GM23248 (cell line): ENCODE measurements around the gene PHKA1. TPM values are rescaled to one million over a fixed set of nuclear protein-coding genes. Genes with fewer than 3 reads are reported as not detected.

Experiments
- DNase-seq: peaks from one replicate; pipeline ENCODE4 v3.0.0-alpha.2; 2015
- H2AFZ ChIP-seq: fragments of 200-600 bp; sonication (generic); 2 replicates; pipeline ENCODE4 v1.6.1; 2016; ENCODE audit warnings: antibody characterized with exemption
- H3F3A ChIP-seq: fragments of 200-600 bp; sonication (generic); 2 replicates; pipeline ENCODE4 v1.6.1; 2016; ENCODE audit warnings: mild to moderate bottlenecking, antibody characterized with exemption, mixed run types; ENCODE audit not compliant: insufficient read depth
- H3K27ac ChIP-seq: fragments of 200-600 bp; sonication (generic); 2 replicates; pipeline ENCODE4 v1.5.1; 2016; ENCODE audit warnings: mild to moderate bottlenecking
- H3K27me3 ChIP-seq: fragments of 200-600 bp; sonication (generic); replicated peaks from 2 replicates; pipeline ENCODE4 v1.6.1; 2016; ENCODE audit warnings: mild to moderate bottlenecking; ENCODE audit not compliant: insufficient read depth
- H3K36me3 ChIP-seq: fragments of 200-600 bp; sonication (generic); 2 replicates; pipeline ENCODE4 v1.6.1; 2016; ENCODE audit warnings: low read depth, mild to moderate bottlenecking
- H3K4me1 ChIP-seq: fragments of 200-600 bp; sonication (generic); 2 replicates; pipeline ENCODE4 v1.6.1; 2016; ENCODE audit warnings: mild to moderate bottlenecking; ENCODE audit not compliant: insufficient read depth
- H3K4me2 ChIP-seq: fragments of 200-600 bp; sonication (generic); one replicate; pipeline ENCODE4 v1.6.1; 2016; ENCODE audit warnings: mild to moderate bottlenecking; ENCODE audit not compliant: unreplicated experiment
- H3K4me3 ChIP-seq: fragments of 200-600 bp; sonication (generic); 2 replicates; pipeline ENCODE4 v1.5.1; 2016; ENCODE audit warnings: mild to moderate bottlenecking
- H3K79me2 ChIP-seq: fragments of 200-600 bp; sonication (generic); 2 replicates; pipeline ENCODE4 v1.6.1; 2016; ENCODE audit warnings: mild to moderate bottlenecking; ENCODE audit not compliant: insufficient read depth
- H3K9ac ChIP-seq: fragments of 200-600 bp; sonication (generic); 2 replicates; pipeline ENCODE4 v1.6.1; 2016; ENCODE audit warnings: mild to moderate bottlenecking
- H3K9me2 ChIP-seq: fragments of 200-600 bp; sonication (generic); 2 replicates; pipeline ENCODE4 v1.6.1; 2016; ENCODE audit warnings: mixed run types, mild to moderate bottlenecking, moderate library complexity; ENCODE audit not compliant: insufficient read depth
- H3K9me3 ChIP-seq: fragments of 200-600 bp; sonication (generic); one replicate; pipeline ENCODE4 v1.6.1; 2017; ENCODE audit warnings: low read depth
- H4K20me1 ChIP-seq: fragments of 200-600 bp; sonication (generic); 2 replicates; pipeline ENCODE4 v1.6.0; 2016; ENCODE audit not compliant: insufficient read depth
- EZH2 ChIP-seq: fragments of 200-600 bp; sonication (generic); IDR thresholded peaks from 2 replicates; pipeline ENCODE4 v1.6.1; 2018; ENCODE audit warnings: antibody characterized with exemption, mild to moderate bottlenecking; ENCODE audit not compliant: insufficient read depth, poor library complexity, severe bottlenecking
- EZH2phosphoT487 ChIP-seq: fragments of 200-600 bp; sonication (generic); IDR thresholded peaks from 2 replicates; pipeline ENCODE4 v1.6.1; 2018; ENCODE audit warnings: antibody characterized with exemption, moderate library complexity, mild to moderate bottlenecking, low read depth; ENCODE audit not compliant: insufficient read depth
- WGBS, 2 experiments: methylation state at CpG; one replicate each; pipeline ENCODE4 v1.1.6; 2015 to 2017; ENCODE audit warnings: low lambda C conversion rate in 2 of 2, low coverage in 1 of 2; ENCODE audit errors: missing lambda C conversion rate in 2 of 2; 5-methylcytosine and 5-hydroxymethylcytosine counted together
- in situ Hi-C: fragments of 300-500 bp; cut with MboI; formaldehyde crosslinking; loops from 2 replicates; pipeline ENCODE4 v1.15.0; 2020
- polyA plus RNA-seq: library from polyadenylated mRNA; unstranded; fragments of >200 nt; fragmentation: Nextera tagmentation; extraction: Ambion mirVana; gene quantifications from 2 replicates; pipeline ENCODE4 v1.2.1, GENCODE V29; 2016
- total RNA-seq: library from RNA; depleted of rRNA; stranded (reverse); fragments of >200 nt; shearing (Covaris generic); gene quantifications from 2 replicates; pipeline ENCODE4 v1.2.3, GENCODE V29; 2014

Gene PHKA1
- total and polyA plus RNA-seq, 2 experiments from 2014 or later: 1.6 to 2.5 TPM

- Histone ChIP-seq H3F3A (no peaks in the 10 kb centered on the region), H4K20me1 (no peaks in the 10 kb centered on the region), H3K36me3 (no peaks in the 10 kb centered on the region), H3K9me2 (no peaks in the 10 kb centered on the region), H3K4me3 (no peak overlapping the region), H3K9ac (no peak overlapping the region), H3K4me1 (no peaks in the 10 kb centered on the region), H3K27me3 (no peaks in the 10 kb centered on the region), H3K27ac (no peak overlapping the region), H3K4me2 (no peak overlapping the region), H3K9me3 (no peaks in the 10 kb centered on the region), H2AFZ (no peak overlapping the region), H3K79me2 (no peaks in the 10 kb centered on the region)
- in situ Hi-C loops: no loop called here
- no peak for DNase-seq
- 87 to 100% methylated on average over 2 of the region's 2 CpGs for WGBS, 2 experiments
- TF ChIP-seq EZH2phosphoT487: no peak
These were observed 19.9 kb downstream of the PHKA1 start for GRCh38 chrX:72694170-72694569.

GRCh38 chrX:72693477-72693876, 20.6 kb downstream of the PHKA1 start:
- 80 to 93% methylated on average over 1 of the region's 1 CpG for WGBS, 2 experiments
- no peaks in the 10 kb centered on the region for H3K9me3 ChIP-seq
- no peak for TF ChIP-seq EZH2phosphoT487
- TF ChIP-seq EZH2: no peak
- no peaks in the 10 kb centered on the region for H4K20me1 ChIP-seq
- no peak for DNase-seq
- no peaks in the 10 kb centered on the region for H3K36me3 ChIP-seq
- no peak overlapping the region for H3K9ac ChIP-seq
- H3K4me2 ChIP-seq: no peak overlapping the region
- no peak overlapping the region for H3K27ac ChIP-seq
- in situ Hi-C loops: no loop called here
- no peaks in the 10 kb centered on the region for H3K9me2 ChIP-seq
- no peak overlapping the region for H3K4me3 ChIP-seq
- H3K79me2 ChIP-seq: no peaks in the 10 kb centered on the region
- no peaks in the 10 kb centered on the region for H3F3A ChIP-seq
- no peaks in the 10 kb centered on the region for H3K27me3 ChIP-seq
- no peaks in the 10 kb centered on the region for H3K4me1 ChIP-seq
- H2AFZ ChIP-seq: no peak overlapping the region

GRCh38 chrX:72687396-72687795, 26.7 kb downstream of the PHKA1 start:
- H3K4me1 ChIP-seq: peaks cover 17% of the 10 kb centered on the region
- H3F3A ChIP-seq: peaks cover 19% of the 10 kb centered on the region
- no peak for TF ChIP-seq EZH2
- no peak for TF ChIP-seq EZH2phosphoT487
- no peak overlapping the region for H3K27ac ChIP-seq
- H3K27me3 ChIP-seq: no peaks in the 10 kb centered on the region
- H3K9me2 ChIP-seq: no peaks in the 10 kb centered on the region
- no peaks in the 10 kb centered on the region for H3K9me3 ChIP-seq
- no peak overlapping the region for H3K4me2 ChIP-seq
- no peak overlapping the region for H2AFZ ChIP-seq
- 95 to 100% methylated on average over 1 of the region's 1 CpG for WGBS, 2 experiments
- no peak overlapping the region for H3K4me3 ChIP-seq
- H3K79me2 ChIP-seq: no peaks in the 10 kb centered on the region
- no peaks in the 10 kb centered on the region for H3K36me3 ChIP-seq
- no peak for DNase-seq
- no peak overlapping the region for H3K9ac ChIP-seq
- in situ Hi-C loops: no loop called here
- no peaks in the 10 kb centered on the region for H4K20me1 ChIP-seq

GRCh38 chrX:72685810-72686456, 28.2 kb downstream of the PHKA1 start:
- 0 out of 2 replicates have a peak overlapping the region, but pooled peaks have one; percentile 13 for H3K9ac ChIP-seq
- H3K4me2 ChIP-seq: peak overlapping the region; percentile 54
- H4K20me1 ChIP-seq: no peaks in the 10 kb centered on the region
- WGBS, 2 experiments: 3% methylated on average over 4 of the region's 4 CpGs
- no peaks in the 10 kb centered on the region for H3K79me2 ChIP-seq
- no peaks in the 10 kb centered on the region for H3K9me3 ChIP-seq
- H3K9me2 ChIP-seq: no peaks in the 10 kb centered on the region
- H3F3A ChIP-seq: peaks cover 19% of the 10 kb centered on the region
- H2AFZ ChIP-seq: peak overlapping the region; percentile 47
- peak; percentile 62 for DNase-seq
- peaks cover 17% of the 10 kb centered on the region for H3K4me1 ChIP-seq
- H3K4me3 ChIP-seq: peak overlapping the region; percentile 27
- no peak for TF ChIP-seq EZH2phosphoT487
- no peak for TF ChIP-seq EZH2
- H3K27ac ChIP-seq: peak overlapping the region; percentile 58
- in situ Hi-C loops: no loop called here
- no peaks in the 10 kb centered on the region for H3K36me3 ChIP-seq
- H3K27me3 ChIP-seq: no peaks in the 10 kb centered on the region

GRCh38 chrX:72685018-72685417, 29.1 kb downstream of the PHKA1 start:
- 65 to 71% methylated on average over 1 of the region's 1 CpG for WGBS, 2 experiments

More at GRCh38 chrX:72685018-72685417, 29.1 kb downstream of the PHKA1 start:
- H3K9ac ChIP-seq: no peak overlapping the region
- H3K79me2 ChIP-seq: no peaks in the 10 kb centered on the region
- H3K27ac ChIP-seq: peak overlapping the region; percentile 58; the same call in 1 of the 2 replicates
- no peaks in the 10 kb centered on the region for H3K36me3 ChIP-seq
- H3K4me3 ChIP-seq: no peak overlapping the region
- in situ Hi-C loops: no loop called here
- peaks cover 19% of the 10 kb centered on the region for H3F3A ChIP-seq
- no peaks in the 10 kb centered on the region for H3K27me3 ChIP-seq
- no peak overlapping the region for H2AFZ ChIP-seq
- no peaks in the 10 kb centered on the region for H3K9me3 ChIP-seq
- no peak for DNase-seq
- H4K20me1 ChIP-seq: no peaks in the 10 kb centered on the region
- no peak for TF ChIP-seq EZH2
- no peak for TF ChIP-seq EZH2phosphoT487
- peak overlapping the region; percentile 54 for H3K4me2 ChIP-seq
- H3K4me1 ChIP-seq: peaks cover 17% of the 10 kb centered on the region
- H3K9me2 ChIP-seq: no peaks in the 10 kb centered on the region
